Lung (tissue), 12 donors: ENCODE data around the gene CHRNA5. TPM values are rescaled to one million over a fixed set of nuclear protein-coding genes. Genes with fewer than 3 reads are reported as not detected.

Experiments
- ATAC-seq: fragments of 200-7000 bp; cut with Tn5 transposase; one replicate; pipeline ENCODE4 v1.9.1; 2020; ENCODE audit warnings: moderate number of reproducible peaks; ENCODE audit not compliant: insufficient read depth, low FRiP score
- DNase-seq, 3 donors: peaks; one replicate each; pipeline ENCODE4 v3.0.0-alpha.2; 2013 to 2017
- H3K27ac ChIP-seq, 2 donors: one replicate each; pipeline ENCODE4 v1.5.1; 2013; ENCODE audit warnings: mild to moderate bottlenecking in 2 of 2, moderate library complexity in 2 of 2, control low read depth in 1 of 2, inconsistent platforms in 1 of 2, low read depth in 1 of 2, low read length in 1 of 2
- H3K27me3 ChIP-seq, 3 donors: one replicate each; pipeline ENCODE4 v1.5.1; 2013; ENCODE audit warnings: low read length in 2 of 3; ENCODE audit not compliant: control insufficient read depth in 3 of 3, insufficient read depth in 3 of 3
- H3K36me3 ChIP-seq, 4 donors: one replicate each; pipeline ENCODE4 v1.5.1; 2013; ENCODE audit warnings: low read length in 4 of 4, mild to moderate bottlenecking in 1 of 4, moderate library complexity in 1 of 4; ENCODE audit not compliant: control insufficient read depth in 4 of 4, insufficient read depth in 4 of 4
- H3K4me1 ChIP-seq, 5 donors: one replicate each; pipeline ENCODE4 v1.5.1; 2013; ENCODE audit warnings: low read length in 5 of 5, mild to moderate bottlenecking in 2 of 5, moderate library complexity in 1 of 5; ENCODE audit not compliant: control insufficient read depth in 5 of 5, insufficient read depth in 5 of 5
- H3K4me3 ChIP-seq: one replicate; pipeline ENCODE4 v1.5.1; 2013; ENCODE audit warnings: mild to moderate bottlenecking, control low read depth, moderate library complexity
- H3K9ac ChIP-seq, 2 donors: one replicate each; pipeline ENCODE4 v1.5.1; 2013; ENCODE audit warnings: low read length in 2 of 2, control low read depth in 1 of 2; ENCODE audit not compliant: insufficient read depth in 1 of 2
- H3K9me3 ChIP-seq, 4 donors: one replicate each; pipeline ENCODE4 v1.5.1; 2013; ENCODE audit warnings: low read length in 3 of 4, mild to moderate bottlenecking in 1 of 4, moderate library complexity in 1 of 4; ENCODE audit not compliant: control insufficient read depth in 4 of 4, insufficient read depth in 3 of 4
- WGBS, 2 donors: extraction: QIAGEN DNeasy Blood & Tissue Kit; methylation state at CpG; one replicate each; pipeline ENCODE4 v1.1.7; 2013; 5-methylcytosine and 5-hydroxymethylcytosine counted together
- polyA plus RNA-seq, 2 donors: library from polyadenylated mRNA; stranded (reverse); fragments of 200-250 nt; gene quantifications; one replicate each; pipeline ENCODE4 v1.2.1, GENCODE V29; 2013
- total RNA-seq, 2 donors: library from RNA; depleted of rRNA in 1 of 2; stranded (reverse); fragments of >200 nt in 1 of 2; gene quantifications; one replicate each; pipeline ENCODE4 v1.2.1, GENCODE V29; 2014 to 2021
- TF ChIP-seq, protein P1 (sequence below): IDR thresholded peaks from 2 replicates; pipeline ENCODE4 v1.5.1; 2012; ENCODE audit warnings: mild to moderate bottlenecking; ENCODE audit errors: control extremely low read depth, extremely low read depth
- donor health status: control.
- donor health status: control.
- donor health status: Bipolar disorder and iron deficiency.
- donor health status: healthy.
- donor health status: DM: yes; HTN: yes; CAD: no.

CHRNA5 gene
- total and polyA plus RNA-seq, 4 donors: 0.23 to 1.3 (median 0.92) TPM

- DNase-seq: no peak
- H3K27ac ChIP-seq: no peak overlapping the region
- H3K4me3 ChIP-seq: no peak overlapping the region
- peaks cover 0 to 6% (median 0%) of the 10 kb centered on the region in 5 donors for H3K4me1 ChIP-seq
- 74 to 83% methylated on average over 4 of the region's 4 CpGs for WGBS, 2 donors
- peaks cover 0 to 17% (median 9%) of the 10 kb centered on the region in 3 donors for H3K27me3 ChIP-seq
- TF ChIP-seq, protein P1, sequence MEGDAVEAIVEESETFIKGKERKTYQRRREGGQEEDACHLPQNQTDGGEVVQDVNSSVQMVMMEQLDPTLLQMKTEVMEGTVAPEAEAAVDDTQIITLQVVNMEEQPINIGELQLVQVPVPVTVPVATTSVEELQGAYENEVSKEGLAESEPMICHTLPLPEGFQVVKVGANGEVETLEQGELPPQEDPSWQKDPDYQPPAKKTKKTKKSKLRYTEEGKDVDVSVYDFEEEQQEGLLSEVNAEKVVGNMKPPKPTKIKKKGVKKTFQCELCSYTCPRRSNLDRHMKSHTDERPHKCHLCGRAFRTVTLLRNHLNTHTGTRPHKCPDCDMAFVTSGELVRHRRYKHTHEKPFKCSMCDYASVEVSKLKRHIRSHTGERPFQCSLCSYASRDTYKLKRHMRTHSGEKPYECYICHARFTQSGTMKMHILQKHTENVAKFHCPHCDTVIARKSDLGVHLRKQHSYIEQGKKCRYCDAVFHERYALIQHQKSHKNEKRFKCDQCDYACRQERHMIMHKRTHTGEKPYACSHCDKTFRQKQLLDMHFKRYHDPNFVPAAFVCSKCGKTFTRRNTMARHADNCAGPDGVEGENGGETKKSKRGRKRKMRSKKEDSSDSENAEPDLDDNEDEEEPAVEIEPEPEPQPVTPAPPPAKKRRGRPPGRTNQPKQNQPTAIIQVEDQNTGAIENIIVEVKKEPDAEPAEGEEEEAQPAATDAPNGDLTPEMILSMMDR: no peak
- H3K9ac ChIP-seq: no peak overlapping the region
- no peak for ATAC-seq
- no peaks in the 10 kb centered on the region for H3K9me3 ChIP-seq
- no peaks in the 10 kb centered on the region for H3K36me3 ChIP-seq
These were observed 6.1 kb downstream of the CHRNA5 start for GRCh38 chr15:78571382-78571781.

DNA sequence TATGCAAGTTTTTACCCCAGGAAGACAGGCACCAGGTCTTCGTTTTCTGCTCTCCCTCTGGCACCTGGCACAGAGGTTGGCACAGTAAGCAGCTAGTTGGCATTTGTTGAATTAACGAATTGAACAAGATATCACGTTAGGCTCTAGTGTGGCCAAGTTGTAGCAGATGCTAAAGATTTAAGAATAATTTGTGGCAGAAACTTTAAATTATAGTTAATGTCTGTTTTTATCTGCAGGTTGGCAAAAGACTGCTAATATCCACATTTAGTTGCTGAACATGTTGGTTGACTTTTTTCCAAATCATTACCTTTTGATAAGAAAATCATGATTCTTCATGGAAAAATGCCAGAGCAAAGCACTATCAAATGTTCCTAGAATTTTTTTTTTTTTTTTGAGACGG, 8.1 kb downstream of the CHRNA5 start:
- no peak for DNase-seq
- ATAC-seq: no peak
- no peak overlapping the region for H3K4me3 ChIP-seq
- H3K36me3 ChIP-seq: no peaks in the 10 kb centered on the region
- H3K27ac ChIP-seq: no peak overlapping the region
- TF ChIP-seq, protein P1: no peak
- H3K9me3 ChIP-seq: no peaks in the 10 kb centered on the region
- WGBS, 2 donors: 86 to 95% methylated on average over 4 of the region's 4 CpGs
- H3K4me1 ChIP-seq: peaks cover 0 to 4% (median 0%) of the 10 kb centered on the region in 5 donors
- peaks cover 0 to 3% (median 2%) of the 10 kb centered on the region in 3 donors for H3K27me3 ChIP-seq
- H3K9ac ChIP-seq: no peak overlapping the region

- Histone ChIP-seq H3K27ac (no peak overlapping the region), H3K27me3 (peaks cover 0 to 2% (median 0%) of the 10 kb centered on the region in 3 donors), H3K9me3 (no peaks in the 10 kb centered on the region), H3K36me3 (no peaks in the 10 kb centered on the region), H3K9ac (no peak overlapping the region), H3K4me1 (peaks cover 0 to 4% (median 0%) of the 10 kb centered on the region in 5 donors), H3K4me3 (no peak overlapping the region)
- WGBS, 2 donors: 94 to 96% methylated on average over 1 of the region's 1 CpG
- TF ChIP-seq, protein P1: no peak
- ATAC-seq (no peak), DNase-seq (no peak)
These were observed 9.6 kb downstream of the CHRNA5 start for GRCh38 chr15:78574944-78575343.

- DNase-seq (no peak), ATAC-seq (no peak)
- H3K27ac ChIP-seq: no peak overlapping the region
- no peaks in the 10 kb centered on the region for H3K4me1 ChIP-seq
- TF ChIP-seq, protein P1: no peak
- H3K4me3 ChIP-seq: no peak overlapping the region
- H3K9ac ChIP-seq: no peak overlapping the region
- peaks cover 0 to 5% (median 0%) of the 10 kb centered on the region in 4 donors for H3K9me3 ChIP-seq
- H3K36me3 ChIP-seq: no peaks in the 10 kb centered on the region
- 92 to 97% methylated on average over 1 of the region's 1 CpG for WGBS, 2 donors
- H3K27me3 ChIP-seq: peaks cover 0 to 4% (median 0%) of the 10 kb centered on the region in 3 donors
These were observed 32.3 kb downstream of the CHRNA5 start for GRCh38 chr15:78597583-78597982.
